GM18526 (cell line): ENCODE data around the gene GPD2.

Source experiments
- POLR2A ChIP-seq: IDR thresholded peaks from 3 replicates; pipeline ENCODE4 v1.6.1; 2011; ENCODE audit not compliant: insufficient read length; ENCODE audit errors: extremely low read depth

Gene GPD2

DNA sequence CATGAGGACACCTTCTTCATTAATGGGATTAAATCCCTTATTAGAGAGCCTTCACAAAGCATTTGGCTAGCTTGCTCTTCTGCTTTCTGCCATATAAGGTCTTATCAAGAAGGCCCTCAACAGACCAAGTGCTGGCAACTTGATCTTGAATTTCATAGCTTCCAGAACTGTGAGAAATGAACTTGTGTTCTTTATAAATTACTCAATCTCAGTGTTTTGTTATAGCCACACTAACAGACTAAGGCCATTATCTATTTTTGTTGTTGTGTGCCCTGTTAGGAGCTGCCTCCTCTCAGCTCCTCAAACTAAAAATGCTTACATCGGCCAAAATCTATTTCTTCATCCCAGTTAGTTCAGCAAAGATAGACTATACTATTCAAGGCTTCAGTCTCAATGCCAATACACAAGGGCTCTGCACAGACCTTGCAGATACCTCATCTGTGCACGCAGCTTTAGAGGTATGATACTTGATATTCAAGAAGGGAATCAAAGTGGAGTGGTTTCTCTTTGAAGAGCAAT lies 182.9 kb downstream of the GPD2 start:
- no peak for TF ChIP-seq POLR2A

DNA sequence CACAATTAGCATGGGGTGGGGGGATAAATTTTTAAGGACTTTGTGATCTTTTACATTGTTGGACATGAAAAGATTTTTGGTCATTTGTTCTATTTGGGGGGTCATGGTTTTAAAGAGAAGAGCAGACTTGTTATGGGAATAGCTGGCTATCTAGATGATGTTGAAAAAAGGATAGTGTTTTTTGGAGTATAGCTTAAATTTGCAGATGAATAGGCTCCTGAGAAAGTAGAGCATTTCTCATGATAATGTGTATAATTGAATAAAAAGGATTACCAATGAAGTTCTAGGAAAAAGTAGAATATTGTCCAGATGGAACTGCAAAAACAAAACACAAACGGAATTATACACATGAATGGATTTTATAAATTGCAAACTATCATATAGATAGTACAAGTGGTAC lies 186.3 kb downstream of the GPD2 start:
- no peak for TF ChIP-seq POLR2A

DNA sequence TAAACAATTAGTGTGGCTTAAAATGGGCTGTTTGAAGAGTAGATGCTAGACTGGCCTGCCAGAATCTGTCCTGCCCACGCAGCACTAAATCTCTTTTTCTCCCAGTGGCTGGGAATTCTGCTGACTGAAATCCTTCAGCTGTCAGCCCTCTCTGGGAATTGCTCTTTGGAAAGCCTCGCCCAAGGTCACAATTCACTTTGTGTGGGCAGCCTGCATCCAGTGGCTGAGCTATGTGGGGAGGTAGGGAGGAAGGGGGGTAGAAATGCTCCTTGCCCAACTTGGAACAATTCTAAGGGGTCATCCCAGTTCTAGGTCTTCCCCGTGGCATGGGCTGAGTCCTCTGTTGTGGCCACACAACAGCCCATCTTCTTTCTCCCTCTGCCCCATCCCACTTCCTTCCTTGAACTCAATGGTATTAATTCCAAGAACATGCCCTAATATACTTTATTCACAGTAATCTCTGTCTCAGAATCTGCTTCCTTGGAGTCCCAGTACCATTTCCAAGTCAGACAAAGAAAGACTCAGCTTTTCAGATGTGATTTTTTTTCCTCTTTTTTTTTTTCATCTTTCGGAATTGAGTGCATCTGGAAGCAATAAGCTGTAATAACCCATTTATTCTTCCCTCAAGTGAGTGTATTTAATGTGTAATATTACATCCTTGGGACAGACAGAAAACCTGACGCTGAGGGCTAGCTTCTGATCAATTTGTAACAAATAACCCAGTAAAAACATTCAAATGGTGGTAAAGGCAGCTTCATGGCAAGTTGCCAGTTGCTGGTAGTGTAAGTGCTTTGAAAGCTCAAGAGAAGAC lies 189.4 kb downstream of the GPD2 start:
- no peak for TF ChIP-seq POLR2A

DNA sequence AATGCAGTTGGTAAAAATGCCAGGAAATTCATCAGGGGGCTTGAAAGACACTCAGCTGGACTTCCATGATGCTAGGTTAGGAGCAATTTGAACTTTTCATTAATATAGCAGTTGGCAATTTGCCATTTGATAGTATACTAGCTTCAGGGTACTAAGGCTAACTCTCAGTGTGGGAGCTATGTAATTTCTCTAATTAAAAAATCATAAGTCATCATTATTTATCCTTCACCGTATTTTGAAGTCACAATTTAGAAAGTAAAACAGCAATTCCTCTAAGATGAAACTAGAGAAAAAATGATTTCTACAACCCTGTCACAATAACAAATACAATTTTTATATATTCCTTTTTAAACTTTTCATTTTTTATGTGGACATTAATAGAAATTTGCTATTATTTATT lies 190.8 kb downstream of the GPD2 start:
- no peak for TF ChIP-seq POLR2A

DNA sequence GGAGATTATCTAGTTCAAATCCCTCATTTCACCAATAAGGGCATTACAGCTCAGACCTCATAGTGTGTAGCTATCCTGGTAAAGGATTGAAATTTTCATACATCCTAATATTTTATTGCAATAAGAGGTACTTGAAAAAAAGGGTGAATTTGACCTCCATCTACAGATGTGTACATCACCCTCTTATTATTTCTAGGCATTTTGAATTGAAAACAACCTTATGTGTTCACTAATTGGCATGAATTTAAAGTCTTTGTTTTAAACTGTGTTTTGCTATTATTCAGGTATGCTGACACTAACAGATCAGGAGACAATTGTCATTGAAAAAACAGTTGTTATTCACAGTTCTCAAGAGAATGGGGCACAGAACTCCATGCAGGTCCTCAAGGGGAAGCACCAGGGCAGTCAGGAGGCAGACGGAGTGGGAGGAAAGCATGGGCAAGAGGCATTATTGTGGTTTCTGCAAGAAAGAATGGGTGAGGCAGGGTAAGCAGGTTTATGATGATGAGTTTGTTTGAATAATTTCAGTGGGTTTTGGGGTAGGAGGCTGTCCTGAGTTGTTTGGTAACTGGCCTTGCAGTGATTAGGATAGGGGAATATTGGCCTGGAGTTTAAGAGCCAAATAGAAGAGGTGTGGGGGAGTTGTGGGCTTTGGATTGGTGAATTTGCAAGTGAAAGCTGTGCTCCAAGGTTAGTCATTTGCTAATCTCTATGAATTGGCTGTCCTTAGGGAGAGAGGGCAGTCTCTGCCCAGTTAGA lies 194.6 kb downstream of the GPD2 start:
- TF ChIP-seq POLR2A: no peak

DNA sequence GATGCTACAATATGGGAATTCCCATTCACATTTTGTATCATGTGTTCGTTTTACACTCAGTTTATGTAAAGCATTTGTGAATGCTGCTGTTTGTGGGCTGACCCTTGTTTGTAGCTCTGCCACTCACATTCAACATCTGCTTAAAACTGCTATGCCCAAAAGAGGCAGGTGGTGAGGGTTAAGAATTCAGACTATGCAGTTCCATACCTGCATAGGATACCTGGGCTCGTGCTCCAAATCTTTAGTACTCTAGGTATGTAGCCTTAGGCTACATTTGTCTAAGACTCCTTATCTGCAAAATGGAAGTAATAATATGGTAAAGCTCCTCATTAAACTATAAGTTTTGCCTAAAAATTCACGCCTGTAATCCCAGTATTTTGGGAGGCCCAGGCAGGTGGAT lies 199.5 kb downstream of the GPD2 start:
- no peak for TF ChIP-seq POLR2A
